GM21576 (cell line): ENCODE measurements around the gene PRM1.
A peak's percentile ranks its signal among the peaks of the same experiment; 100 is the strongest.
"Not testable (repeated sequence)": the region's sequence is repeated elsewhere in the genome, so short reads cannot be mapped to it uniquely, and the experiment has no call there.

Experiments used
- ATAC-seq: cut with Tn5 transposase; IDR thresholded peaks from one replicate; pipeline ENCODE4 v1.9.1; 2021; ENCODE audit warnings: mild to moderate bottlenecking, moderate library complexity; ENCODE audit not compliant: unreplicated experiment

PRM1 gene

DNA sequence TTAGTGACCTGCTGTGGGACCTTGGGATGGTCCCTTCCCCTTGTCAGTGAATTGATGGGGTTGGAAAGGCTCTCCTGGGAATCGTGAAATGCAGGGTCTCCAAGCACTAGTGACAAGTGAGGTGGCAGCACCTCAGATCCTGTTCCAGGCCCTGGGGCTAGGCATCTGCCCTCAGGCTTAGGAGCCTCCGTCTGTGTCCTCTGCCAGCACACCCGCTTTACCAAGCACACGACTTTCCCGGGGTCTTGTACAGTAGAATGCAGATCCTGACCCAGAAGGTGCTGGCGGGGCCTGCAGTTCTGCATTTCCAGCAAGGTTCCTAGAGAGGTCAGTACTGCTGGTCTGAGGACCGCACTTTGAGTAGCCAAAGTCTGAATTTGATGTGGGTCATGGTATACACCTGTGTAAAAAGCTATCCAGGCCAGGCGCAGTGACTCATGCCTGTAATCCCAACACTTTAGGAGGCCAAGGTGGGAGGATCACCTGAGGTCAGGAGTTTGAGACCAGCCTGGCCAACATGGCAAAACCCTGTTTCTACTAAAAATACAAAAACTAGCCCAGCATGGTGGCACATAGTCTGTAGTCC is 33.3 kb upstream of the PRM1 start:
- no peak for ATAC-seq

DNA sequence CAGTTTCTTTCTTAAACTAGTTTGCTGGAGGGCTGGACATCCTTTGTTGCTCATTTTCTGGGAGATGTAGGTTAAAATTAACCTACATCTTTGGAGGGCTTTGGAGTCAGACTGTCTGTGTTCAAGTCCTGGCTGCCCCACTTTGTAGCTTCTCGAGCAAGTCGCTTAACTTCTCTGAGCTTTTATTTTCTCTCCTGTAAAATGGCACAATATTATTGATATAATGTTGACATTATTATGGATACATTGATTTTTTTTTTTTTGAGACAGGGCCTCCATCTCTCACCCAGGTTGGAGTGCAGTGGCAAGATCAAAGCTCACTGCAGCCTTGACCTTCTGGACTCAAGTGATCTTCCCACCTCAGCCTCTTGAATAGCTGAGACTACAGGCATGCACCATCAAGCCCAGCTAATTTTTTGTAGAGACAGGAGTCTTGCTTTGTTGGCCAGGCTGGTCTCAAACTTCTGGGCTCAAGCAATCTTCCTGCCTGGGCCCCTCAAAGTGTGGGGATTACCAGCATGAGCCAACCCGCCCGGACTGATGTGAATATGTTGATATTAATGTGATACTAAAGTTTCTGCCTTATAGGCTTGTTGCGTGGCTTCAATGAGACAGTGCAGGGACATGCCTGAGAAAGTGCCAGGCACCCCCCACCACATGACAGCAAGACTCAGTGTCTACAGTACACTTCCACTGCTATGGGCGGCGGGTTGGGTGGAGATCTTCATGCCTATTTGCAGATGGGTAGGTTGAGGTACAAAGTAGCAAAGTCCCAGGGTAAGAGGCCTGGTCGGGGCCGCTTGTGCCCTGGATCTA is 32.6 kb upstream of the PRM1 start:
- ATAC-seq, result no peak

DNA sequence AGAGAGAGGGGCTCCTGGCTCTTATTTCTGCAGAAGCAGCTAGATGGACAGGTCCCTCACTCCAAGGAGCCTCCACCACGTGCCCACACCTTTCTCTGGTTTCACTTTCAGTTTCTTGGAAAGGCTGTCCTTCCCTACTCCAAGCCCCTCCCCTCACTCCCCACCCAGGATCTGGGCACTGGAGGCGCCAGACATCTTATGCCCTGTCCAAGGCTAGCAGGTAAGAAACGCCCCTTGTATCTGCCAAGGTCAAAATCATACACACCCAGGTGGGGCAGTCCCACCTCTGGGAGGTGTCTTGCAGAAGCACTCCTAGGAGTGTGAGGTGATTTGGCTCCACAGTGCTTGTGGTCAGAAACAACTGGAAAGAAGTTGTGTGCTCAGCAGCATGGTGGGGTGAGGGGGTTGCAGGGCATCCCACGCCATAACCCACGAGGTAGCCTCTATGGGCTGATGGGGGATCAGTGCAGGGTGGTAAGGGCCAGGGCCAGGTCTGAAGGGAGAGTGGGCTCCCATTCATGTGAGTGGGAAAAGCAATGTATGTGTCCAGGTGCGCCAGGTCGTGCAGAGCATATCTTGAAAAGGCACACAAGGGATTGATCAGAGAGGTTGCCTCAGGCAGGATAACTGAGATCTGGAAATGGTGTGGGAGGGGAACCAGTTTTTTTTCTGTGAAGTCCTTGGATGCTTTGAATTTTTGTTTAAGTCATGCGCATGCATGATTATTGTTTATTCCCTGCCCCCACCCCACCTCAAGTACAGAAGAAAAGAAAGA is 31.8 kb upstream of the PRM1 start:
- ATAC-seq, result no peak

DNA sequence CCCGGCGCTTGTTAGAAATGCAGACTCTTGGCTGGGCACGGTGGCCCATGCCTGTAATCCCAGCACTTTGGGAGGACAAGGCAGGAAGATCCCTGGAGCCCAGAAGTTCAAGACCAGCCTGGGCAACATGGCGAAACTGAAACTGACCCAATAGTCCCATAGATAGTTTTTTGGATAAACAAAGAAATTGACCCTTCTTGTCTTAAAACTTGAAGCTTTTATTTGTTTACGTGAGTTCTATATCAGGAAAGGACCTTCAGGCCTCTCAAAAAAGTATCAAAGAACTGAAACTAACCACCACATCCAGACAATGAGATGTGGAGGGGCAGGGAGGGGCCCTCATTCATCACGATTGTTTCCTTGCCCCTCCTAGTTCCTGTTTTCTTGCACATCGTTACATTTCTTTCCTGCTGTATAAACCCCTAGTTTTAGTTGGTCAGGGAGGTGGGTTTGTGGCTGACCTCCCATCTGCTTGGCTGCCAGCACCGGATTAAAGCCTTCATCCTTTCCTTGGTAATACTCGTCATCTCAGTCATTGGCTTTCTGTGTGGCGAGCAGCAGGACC is 29.9 kb upstream of the PRM1 start:
- peak; percentile 41 for ATAC-seq

DNA sequence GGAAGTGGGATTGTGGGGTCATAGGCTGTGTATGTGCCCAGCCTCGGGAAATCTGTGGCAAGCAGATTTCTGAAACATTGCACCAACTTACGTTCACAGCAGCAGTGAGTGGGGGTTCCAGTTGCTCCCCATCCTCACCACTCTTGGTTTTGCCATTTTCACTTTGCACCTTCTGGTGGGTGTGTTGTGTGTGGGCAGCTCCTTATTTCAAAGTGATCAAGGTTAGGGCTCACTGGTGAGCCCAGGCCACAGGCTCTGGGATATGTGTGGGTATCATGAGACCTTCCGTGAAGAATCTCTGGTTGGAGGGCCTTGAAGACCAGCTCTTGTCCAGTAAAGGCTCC is 29.5 kb upstream of the PRM1 start:
- no peak for ATAC-seq

DNA sequence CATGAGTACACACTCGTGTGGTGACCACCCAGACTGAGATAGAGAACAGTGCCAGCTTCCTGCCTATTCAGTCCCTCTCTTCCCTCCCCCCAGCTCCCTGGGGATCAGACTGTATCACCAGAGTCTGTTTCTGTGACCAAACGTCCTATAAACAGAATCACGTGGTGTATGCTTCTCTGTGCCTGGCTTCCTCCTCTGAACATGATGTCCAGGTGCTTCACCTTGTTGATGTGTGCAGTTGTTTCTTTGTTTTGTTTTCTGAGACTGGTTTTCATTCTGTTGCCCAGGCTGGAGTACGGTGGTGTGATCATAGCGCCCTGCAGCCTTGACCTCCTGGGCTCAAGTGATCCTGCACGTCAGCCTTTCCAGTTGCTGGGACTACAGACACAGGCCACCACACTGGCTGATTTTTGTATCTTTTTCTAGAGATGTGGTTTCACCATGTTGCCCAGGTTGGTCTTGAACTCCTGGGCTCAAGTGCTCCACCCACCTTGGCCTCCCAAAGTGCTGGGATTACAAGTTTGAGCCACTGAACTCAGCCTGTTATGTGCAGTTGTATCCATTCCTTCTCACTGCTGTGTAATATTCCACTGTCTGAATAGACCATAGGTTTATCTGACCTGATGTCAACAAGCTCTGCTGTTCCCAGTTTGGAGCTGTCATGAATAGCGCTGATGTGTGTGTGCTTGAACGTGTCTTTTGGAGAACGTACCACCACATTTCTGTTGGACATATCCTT is 28.9 kb upstream of the PRM1 start:
- peak; percentile 31 for ATAC-seq

DNA sequence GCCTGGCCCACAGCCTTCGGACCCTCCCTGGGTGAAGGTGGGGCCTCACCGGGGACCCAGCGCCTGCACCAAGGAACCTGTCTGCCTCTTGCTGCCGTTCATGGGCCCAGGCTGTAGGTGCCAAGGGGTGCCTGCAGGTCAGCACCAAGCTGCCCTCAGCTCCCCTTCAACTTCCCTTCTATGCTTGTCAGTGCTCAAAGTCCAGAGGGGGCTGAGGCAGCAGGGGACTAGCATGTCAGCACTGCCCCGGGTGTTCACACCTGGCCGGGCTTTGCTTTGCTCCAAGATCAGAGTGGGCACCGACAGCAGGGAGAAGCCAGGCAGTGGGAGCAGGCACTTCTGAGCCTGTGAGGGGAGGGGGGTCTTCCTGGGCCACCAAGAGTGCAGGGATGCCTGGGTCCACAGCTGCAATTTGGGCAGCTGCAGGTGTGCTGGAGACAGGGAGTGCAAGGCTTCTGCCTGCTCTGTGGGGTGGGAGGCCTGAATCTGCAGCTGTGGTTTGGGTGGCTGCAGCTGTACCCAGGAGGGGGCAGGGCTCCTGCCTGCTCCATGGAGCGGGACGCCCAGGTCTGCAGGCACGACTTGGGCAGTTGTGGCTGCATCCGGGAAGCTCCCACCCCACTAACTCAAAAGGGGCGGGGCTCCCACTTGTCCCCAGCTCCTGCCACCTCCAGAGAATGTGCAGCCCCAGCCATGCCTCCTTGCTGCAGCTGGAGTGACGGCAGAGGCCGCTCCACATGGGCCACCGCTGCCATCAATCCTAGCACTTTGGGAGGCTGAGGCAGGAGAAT is 27.6 kb upstream of the PRM1 start:
- no peak for ATAC-seq

DNA sequence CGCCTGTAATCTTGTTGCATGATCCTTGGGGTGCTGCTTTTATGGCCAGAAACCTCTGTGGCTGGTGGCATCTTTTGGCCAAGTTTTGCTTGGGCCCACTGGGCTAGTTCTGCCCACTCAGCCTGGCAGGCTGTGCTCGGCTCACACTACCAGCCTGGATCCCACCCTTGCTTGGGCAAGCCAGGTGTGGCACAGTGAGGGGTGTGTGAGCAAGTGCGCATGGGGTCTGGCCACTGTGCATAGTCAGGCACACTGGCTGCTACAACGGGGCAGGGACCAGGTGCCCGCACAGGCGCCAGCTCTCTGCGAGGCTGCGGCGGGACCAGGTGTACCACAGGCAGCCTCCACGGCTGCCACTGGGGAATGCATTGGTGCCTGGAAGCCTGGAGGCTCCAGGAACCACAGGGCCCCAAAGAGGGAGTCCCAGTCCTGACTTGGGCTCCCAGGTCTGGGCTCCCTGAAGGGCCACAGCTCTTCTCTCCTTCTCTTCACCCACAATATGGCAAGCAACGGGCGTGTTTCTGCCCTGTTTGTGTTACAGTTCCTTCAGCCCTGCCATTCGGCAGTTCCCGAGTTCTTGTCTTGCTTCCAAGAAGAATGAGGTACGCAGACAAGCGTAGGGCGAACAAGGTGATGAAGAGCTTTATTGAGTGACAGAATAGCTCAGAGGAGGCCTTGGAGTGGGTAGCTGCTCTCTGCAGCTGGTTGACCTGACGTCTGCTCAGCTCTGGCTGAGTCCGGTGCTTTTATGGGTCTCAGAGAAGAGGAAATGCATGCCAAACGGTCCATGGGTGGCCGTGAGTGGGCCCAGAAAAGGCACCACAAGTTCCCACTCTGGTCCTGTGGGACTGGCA is 26.7 kb upstream of the PRM1 start:
- no peak for ATAC-seq

DNA sequence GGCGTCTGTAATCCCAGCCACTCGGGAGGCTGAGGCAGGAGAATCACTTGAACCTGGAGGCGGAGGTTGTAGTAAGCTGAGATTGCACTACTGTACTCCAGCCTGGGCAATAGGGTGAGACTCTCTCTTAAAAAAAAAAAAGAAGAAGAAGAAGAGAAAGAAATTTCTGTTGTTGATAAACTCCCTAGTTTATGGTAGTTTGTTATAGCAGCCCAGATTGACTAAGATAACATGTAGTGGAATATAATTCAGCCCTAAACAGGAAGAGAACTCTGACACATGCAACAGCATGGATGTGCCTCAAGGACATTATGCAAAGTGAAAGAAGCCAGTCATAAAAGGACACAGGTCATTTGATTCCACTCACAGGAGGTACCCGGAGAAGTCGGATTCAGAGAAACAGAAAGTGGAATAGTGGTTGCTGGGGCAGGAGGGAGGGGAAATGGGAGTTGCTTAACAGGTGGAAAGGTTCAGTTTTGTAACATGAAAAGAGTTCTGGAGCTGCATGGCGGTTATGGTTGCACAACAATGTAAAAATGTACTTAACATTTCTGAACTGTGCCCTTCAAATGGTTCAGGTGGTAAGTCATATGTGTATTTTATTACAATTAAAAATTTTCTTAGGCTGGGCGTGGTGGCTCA is 26.0 kb upstream of the PRM1 start:
- ATAC-seq, result no peak

DNA sequence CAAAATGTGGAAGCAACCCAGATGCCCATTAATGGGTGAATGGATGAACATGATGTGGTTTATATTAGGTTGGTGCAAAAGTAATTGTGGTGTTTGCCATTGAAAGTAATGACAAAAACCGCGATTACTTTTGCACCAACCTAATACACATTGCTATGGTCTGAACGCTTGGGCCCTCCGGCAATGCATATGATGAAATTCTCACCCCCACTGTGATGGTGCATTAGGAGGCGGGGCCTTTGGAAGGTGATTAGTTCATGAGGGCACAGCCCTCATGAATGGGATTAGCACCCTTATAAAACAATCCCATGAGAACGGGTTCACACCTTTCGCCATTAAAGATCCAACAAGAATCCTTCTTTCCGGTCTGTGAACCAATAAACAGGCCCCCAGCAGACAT is 25.3 kb upstream of the PRM1 start:
- ATAC-seq, result no peak

DNA sequence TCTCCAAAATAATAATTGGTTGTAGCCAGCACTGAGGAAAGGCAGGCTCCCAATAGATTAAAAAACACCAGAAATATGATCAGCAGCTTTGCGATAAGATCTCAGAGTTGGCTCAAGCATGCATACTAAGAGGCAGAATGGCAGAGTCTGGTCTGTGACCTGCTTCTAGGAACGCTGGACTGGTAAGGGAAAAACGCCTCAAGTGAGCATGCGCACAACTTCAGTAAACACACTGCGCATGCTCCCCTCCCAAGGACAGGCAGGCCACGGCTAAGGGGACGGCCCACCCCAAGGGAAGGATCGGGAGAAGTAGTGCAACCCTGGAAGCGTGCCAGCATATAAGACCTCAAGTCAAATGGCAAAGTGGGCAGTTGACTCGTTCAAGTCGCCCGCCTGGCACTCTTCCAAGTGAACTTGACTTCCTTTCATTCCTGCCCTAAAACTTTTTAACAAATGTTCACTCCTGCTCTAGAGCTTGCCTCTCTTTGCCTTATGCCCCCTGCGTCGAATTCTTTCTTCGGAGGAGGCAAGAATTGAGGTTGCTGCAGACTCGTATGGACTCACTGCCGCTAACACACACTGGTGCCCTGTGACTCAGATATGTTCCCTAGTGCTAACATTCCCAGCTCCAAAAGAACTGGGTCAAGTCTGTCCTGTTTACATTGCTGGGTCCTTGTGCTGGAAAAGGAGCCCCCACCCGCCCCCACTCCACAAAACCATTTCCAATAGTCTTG is 22.4 kb upstream of the PRM1 start:
- no peak for ATAC-seq

DNA sequence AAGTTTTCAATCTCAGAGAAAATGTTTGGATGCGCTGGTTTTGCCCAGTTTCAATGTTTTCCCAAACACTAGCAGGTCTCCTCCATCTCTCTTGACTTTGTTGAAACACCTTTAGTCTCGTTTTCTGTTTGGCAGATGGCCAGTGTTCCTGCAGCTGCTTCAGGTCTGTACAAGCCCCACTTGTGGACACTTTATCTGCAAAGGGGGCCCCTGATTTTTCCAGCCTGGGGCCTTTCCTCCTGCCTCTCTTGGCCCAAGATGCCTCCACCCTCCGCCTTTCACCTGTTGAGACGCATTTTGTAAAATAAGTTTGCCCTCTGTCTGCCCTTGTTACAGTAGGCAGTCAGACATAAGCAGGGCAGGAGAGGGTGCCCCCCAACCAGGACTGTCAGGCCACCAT is 21.8 kb upstream of the PRM1 start:
- no peak for ATAC-seq

DNA sequence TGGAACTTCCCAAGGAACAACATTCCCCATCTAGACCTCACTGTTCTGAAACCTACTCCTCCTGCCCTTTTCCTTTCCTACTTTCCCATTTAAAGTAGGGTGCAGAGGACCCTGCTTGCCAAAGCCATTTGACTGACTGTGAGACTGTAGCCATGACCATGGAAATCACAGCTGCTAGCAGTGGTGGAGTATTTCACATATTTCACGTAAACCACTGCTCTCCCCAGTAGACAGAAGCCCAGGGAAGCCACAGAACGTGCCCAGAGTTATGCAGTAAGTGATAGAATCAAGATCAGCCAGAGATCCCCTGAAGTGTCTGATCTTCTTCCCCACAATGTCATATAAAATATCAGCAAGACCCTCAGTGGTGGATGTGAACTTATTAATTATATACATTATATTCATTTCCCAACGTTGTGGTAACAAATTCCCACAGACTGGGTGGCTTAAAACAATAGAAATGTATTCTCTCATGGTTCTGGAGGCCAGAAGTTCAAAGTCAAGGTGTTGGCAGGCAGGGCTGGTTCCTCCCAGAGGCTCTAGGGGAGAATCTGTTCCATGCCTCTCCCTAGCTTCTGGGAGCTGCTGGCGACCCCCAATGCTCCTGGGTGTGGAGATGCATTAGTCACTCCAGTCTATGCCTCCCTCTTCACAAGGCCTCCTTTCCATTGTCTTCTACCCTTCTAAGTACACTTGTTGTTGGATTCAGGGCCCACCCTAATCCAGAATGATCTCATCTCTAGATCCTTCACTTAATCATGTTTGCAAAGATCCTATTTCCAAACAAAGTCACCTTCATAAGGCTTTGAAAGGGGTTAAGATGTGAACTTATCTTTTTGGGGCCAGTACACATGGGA is 20.7 kb upstream of the PRM1 start:
- ATAC-seq, result no peak

DNA sequence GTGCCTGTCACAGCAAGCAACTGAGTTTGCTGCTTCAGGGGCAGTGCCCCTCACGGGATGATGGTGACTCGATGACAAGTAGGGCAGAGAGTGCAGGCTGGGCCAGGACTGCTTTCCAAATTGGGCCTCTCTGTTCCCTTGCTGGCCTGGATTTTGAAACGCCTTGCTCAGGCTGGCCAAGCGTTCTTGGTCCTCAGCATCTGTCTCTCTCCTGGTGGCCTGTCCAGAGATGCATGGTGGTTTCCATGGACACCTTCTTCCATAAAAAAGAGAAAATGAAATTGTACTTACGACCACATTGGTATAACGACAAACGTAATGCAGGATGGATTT is 19.4 kb upstream of the PRM1 start:
- no peak for ATAC-seq

DNA sequence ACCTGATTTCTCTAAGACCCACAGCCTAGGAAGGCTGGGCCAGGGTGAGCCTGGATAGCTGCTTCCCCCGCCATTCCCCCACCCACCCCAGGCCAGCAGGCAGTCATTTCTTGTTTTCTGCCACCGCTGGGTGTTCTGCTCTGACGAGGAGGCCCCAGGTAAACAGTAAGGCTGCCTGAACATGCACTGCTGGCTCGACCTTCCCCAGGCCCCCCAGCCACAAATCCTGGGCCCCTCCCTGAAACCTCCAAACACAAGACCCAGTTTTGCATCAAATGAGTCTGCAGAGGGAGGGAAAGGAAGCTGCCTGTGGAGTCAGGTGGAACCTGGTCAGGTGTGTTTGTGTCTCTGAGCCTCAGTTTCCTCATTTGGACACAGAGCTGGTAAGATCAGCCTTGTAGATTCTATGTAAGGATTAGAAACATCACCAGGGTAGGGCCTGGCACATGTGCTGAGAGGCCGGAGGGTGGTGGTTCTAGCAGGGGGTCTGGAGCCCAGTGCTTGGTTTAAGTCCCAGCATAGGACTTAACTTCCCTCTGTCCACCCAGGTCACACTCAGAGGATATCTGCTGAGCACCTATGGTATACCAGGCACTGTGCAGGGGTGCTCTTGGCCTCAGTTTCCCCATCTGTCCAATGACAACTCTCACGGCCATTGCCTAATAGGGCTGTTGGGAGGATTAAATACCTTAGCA is 18.9 kb upstream of the PRM1 start:
- no peak for ATAC-seq

DNA sequence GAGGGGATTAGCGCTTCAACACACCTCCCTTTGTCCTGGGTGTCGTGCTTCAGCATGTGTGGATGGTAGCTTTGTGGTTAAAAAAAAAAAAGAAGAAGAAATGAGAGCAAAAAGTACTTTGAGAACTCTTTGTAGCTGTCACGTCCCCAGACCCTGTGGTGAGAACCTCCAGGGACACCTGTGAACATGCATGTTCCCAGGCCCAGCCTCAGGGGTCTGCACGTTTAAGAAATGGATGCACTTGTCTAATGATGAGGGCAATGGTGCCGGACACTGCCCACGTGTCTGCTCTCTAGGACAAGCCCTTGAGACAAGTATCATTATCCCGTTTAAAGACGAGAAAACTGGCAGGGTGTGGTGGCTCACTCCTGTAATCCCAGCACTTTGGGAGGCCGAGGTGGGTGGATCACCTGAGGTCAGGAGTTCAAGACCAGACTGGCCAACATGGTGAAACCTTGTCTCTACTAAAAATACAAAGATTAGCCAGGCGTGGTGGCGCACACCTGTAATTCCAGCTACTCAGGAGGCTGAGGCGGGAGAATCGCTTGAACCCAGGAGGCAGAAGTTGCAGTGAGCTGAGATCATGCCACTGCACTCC is 17.9 kb upstream of the PRM1 start:
- not testable (repeated sequence) for ATAC-seq
